HG02588 (cell line): Measurements from ENCODE around the gene PLCH2.

Experiments used
- ATAC-seq: cut with Tn5 transposase; IDR thresholded peaks from one replicate; pipeline ENCODE4 v1.9.1; 2021; ENCODE audit warnings: mild to moderate bottlenecking, moderate library complexity; ENCODE audit not compliant: unreplicated experiment

Gene PLCH2

DNA sequence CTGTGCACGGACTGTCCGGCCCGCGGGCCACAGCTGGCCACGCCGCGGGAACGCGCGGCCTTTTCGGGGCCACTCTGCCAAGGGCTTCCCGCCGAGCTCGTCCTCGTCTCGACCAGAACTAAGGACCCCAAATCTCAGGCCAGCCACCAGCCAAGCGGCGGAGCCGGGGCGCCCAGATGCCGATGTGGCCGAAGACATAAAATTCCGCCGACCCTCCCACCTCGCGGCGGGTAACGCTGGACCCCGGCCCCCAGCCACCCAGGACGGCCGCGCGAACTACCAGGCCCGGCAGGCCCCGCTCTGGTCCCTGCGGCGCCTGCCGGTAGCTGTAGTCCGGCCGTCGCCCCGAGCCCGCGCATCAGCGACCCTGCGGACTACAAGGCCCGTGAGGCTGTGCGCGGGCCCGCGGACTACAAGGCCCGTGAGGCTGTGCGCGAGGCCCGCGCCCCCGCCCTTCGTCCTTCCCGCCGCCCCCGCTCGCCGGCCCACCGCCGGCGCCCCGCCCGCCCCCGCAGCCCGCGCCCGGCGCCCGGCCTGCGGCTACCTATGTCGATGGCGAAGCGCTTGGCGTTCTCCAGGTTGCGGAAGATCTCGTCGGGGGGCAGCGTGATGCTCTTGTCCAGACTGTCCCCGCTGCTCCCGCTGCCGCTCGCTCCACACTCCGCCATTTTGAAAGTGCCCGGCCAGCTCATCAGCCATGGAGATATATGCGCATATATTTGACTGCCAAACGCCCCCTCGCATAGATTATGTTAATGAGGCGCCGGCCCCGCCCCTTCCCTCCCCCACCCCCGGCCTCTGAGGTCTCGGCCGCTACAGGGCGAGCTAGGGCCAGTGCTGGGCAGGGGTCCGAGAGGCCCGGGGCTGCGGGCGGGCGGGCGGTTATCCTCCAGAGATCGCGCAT lies 50.1 kb downstream of the PLCH2 start, which contains the start of gene PANK4:
Gene PANK4, minus strand, starts transcription at position 677 of the 904 bp plus-strand sequence. Its CDS starts 9 bp downstream, at position 668.
- peak; percentile 79 for ATAC-seq

- ATAC-seq: peak; percentile 30
Measured at GRCh38 chr1:2526824-2527555, 50.9 kb downstream of the PLCH2 start.

DNA sequence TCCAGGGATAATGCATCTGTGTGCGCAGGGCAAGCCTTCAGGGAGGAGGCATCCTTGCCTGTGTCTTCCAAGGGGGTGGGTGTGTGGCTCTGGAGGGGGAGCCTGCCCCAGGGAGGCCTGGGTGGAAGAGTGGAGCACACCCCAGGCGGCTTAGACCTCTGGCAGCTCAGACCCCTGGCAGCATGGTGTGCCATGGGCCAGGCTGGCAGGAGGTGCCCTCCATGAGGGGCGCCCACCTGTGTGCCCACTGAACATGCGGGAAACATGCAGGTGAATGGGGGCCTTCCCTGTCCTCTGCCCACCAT lies 51.4 kb downstream of the PLCH2 start:
- no peak for ATAC-seq

DNA sequence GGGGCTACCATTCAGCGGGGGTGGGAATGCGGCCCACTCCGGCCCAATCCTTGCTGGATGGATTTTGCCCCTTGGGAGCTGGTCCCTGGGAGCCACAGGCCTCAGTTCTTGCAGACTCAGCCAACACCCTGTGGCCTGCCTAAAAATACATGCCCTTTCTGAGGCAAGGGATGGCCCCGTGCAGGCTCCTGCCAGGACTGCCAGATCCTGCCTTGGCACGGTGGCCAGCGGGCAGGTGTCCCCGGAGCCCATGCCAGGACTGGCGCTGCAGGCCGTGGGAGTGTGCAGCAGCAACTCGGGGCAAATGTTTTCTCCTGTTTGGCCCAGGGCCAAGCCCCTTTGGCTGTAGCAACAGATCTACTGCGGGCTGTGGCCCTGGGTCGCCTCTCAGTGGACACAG lies 51.9 kb downstream of the PLCH2 start:
- no peak for ATAC-seq

DNA sequence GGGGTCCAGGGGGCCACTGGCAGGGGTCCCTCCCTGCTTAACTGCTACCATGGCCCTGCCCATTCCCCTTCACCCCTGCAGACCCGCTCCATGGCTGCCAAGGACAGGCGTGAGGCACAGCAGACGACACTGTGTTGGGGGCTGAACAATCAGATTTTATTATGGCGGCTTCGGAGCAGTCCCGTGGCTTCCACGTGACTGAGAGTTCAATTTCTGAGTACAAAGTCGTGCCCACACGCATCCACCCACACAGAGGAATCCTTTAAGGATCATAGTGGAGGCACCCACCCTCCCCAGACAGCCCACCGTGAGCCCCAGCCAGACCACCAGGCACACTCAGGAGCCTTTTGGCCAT lies 52.5 kb downstream of the PLCH2 start:
- ATAC-seq: no peak

DNA sequence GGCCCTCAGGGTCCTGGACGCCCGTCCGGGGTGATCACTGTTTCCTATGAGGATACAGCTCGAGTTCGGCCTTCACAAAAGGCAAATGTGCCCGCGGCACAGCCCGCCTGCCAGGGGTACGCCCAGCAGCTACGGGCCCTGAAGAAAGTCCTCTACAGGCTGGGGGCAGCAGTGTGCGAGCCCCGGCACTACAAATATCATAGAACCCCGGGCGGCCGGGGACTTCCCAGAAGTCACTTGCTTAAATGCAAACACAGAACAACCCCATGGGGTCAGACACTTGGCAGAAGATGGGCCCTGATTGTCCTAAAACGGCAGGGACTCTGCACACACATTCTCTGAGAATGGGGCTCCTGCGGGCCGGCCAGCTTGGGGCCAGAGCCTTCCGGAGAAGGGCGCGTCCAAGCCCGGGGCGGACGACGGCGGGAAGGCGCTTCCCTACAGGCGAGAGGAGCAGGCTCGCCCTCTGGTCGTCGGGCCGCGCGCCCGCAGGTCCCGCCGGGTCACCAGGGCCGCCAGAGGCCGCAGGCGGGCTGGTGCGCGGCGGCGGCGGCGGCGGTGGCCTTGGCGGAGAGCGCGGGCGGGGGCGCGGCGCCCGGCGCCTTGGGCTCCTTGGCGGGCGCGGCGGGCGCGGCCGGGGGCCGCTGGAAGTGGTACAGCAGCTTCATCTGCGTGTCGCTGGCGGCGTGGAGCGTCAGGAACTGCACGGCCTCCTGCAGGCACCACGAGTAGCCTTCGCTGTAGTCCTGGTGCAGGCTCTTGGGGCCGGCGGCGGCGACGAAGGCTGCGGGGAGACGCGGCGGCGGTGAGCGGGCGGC lies 53.1 kb downstream of the PLCH2 start:
- ATAC-seq: no peak

GRCh38 chr1:2529784-2530512 lies 53.9 kb downstream of the PLCH2 start, which contains the start of gene HES5:
HES5 (minus strand) TSS chr1:2530263; CDS start chr1:2530164, 99 bp downstream.
- no peak for ATAC-seq

DNA sequence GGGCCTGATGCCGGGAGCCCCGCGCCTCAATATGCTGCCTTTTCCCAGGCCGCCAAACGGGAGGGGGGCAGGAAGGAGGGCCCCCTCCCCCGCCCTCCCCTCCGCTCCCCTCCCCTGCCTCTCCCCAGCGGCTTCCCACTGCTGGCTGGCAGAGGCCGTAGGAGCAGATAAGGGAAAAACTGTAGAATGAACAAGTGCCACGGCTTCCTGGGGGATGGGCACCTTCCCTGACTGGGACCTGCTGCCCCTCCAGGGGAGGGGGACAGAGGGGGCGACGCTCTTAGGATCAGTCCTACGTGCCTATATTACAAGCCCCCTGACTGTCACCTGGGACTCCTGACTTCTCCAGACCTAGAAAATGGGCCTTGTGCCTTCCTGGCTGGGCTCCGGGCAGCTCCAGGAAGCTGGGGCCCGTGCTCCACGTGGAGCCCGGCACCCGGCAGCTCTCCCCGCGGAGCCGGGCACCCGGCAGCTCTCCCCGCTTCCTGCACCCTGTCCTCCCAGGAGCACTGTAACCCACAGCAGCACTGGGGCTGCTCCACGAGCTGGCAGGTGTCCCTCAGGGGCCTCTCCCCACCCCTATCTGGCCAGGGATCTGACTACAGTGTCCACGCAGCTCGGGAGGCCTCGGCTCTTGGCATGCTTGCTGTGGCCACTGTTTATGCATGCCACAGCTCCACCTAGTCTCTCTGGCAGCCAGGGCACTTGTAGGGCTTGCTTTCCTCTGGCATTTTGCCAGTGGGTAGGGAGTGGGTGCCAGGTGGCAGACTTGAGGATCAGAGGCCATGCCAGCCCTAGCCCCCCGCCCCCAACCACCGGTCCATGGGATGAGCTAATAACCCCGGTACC lies 54.6 kb downstream of the PLCH2 start:
- no peak for ATAC-seq

DNA sequence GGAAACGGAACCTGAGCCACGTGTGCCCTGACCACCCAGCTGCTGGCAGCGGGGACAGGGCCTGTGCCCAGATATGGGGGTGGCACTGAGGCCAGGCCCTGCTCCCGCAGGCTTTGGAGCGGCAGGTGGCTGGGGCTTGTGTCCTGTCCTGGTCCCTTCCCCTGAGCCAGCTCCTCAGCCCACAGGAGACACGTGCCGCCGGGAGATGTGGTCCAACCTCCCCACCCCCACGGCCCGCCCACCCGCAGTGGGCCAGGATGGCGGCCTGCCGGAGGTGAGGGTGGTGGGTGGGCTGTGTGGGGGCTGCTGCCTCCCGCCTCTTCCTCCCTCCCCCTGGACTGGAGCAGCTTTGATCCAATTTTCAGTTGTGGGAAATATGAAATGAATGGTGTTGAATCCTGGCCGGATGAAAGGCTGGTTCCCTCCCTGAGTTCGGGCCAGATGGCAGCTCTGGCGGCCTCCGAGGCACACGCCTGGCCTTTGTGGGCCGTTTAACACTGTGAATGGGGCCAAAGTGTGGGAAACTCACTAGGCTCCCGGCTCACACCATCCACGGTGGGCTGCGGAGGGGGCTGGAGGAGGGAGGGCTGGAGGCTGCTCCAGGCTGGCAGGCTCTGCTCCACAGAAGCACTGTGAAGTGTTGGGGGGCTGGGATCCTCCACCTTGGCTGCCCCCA lies 56.5 kb downstream of the PLCH2 start:
- ATAC-seq: no peak

- ATAC-seq: no peak
Measured at GRCh38 chr1:2533365-2533764, 57.3 kb downstream of the PLCH2 start.

DNA sequence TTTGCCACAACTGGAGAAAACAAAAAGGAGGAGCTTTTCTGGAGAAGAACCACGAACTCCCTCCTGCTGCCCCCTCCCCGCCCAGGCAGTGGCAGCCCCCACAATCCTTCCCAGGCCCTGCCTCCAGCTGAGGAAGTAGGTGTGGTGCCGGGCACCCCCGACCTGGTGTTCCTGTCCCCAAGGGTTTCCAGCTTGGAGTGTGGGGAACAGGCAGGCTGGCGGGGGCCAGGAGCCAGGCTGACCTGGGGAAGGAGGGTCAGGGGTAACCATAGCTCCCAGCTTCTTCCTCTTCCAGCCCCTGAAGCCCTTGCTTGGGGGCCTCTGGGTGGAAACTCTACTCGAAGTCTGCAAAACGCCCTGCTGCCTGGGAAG lies 58.2 kb downstream of the PLCH2 start:
- no peak for ATAC-seq

DNA sequence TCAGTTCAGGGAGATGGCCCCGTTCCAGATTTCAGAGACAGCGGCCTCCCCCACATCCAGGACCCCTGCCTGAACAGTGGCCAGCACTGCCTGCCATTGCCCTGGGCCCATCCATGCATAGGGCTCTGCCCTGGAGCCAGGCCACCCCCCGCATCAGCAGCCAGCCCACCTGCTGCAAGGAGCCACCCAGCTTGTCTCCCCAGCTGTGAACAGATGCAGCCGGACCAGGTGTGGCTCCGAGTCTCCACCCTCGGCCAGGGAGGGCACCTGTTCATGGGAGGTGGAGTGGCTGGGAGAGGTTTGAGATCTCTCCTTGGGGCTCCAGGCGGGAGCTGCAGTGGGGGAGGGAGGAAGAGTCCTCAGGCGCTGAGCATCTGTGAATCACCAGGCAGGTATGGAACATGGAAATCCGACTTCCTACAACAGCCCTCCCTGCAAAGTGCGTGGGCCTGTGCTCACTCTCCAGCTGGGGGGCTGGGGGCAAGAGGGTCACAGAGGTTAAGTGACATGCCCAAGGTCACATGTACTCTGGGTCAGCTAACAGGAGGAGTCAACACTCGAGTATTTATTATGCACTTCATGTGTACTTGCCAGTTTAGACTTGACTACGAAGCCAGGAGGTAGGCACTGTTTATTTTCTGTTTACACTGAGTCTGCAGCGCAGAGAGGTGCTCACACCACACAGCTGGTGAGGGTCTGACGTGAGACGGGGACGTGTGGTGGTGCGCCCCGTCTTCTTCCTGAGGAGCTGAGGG lies 58.8 kb downstream of the PLCH2 start:
- no peak for ATAC-seq

DNA sequence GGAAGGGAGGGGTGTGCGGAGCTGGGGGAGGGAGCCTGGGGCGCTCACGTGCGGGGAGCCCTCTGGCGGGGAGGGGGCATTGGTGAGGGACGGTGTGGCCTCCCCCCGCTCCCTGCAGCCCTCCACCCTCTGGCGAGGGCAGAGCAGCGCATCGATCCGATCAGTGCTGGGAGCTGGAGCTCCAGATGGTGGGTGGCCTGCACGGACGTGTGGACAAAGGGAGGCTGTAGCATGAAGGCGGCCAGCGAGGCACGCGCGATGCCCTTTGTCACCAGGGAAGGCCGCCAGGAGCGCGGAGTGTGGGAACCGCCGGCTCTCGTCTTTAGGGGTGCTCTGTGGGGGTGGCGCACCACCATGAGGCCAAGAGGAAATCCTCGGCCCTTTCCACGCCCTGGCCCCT lies 59.4 kb downstream of the PLCH2 start:
- ATAC-seq: no peak

DNA sequence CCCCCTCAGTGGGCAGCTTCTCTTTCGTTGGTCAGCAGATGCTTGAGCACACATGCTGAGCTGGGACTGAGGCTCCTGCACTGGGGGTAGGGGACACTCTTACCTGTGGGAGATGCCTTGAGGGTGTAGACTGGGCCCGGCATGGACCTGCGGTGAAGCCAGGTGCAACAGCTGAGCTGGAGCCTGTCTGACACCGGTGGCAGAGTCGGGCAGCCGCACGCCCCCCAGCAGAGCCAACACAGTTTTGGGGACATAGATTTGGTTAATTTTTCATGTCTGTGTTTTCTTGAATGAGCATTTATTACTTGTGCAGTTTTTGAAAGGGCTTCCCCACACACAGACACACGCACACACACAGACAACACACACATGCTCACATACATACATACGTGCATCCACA lies 59.9 kb downstream of the PLCH2 start:
- ATAC-seq: no peak

- no peak for ATAC-seq
Measured at GRCh38 chr1:2537784-2538115, 61.7 kb downstream of the PLCH2 start.

DNA sequence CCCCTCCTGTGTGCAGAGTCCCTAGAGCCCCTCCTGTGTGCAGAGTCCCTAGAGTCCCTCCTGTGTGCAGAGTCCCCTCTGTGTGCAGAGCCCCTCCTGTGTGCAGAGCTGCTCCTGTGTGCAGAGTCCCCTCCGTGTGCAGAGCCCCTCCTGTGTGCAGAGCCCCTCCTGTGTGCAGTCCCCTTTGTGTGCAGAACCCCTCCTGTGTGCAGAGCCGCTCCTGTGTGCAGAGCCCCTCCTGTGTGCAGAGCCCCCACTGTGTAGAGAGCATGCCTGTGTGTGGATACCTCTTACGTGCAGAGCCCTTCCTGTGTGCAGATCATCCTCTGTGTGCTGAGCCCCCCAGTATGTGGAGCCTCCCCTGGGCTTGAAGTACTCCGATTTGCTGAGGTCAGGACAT lies 62.3 kb downstream of the PLCH2 start:
- no peak for ATAC-seq

- ATAC-seq: no peak
Measured at GRCh38 chr1:2538872-2539271, 62.8 kb downstream of the PLCH2 start.

DNA sequence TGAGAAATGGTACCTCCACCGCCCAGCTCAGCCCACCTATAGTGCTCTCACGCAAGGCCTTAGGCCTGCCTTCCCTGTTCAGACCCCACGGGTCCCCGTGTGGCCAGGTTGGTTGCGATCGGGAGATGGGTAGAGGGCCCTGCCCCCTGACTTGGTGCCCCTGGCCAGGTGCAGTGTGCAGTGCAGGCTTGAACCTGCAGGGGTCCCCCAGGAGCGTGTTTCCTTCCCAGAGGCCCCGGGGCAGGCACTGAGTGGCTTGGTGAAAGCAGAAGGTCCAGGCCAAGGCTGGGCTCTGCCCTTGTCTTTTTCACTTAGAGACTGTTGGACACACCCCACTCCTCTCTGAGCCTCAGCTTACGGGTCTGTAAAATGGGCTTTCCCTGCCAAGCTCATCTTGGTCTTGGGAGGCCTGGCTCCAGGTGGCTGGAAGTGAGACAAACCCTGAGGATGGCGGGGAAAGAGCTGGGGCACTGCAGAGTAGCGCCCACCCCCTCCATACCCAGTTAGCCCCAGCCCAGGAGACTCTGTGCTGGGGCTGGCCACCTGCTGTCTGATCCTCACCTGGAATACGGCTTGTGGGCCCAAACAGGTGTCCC lies 63.3 kb downstream of the PLCH2 start:
- ATAC-seq: no peak
